Esophagus squamous epithelium (tissue), 5 donors: ENCODE measurements around the gene LRRC49. TPM values are rescaled to one million over a fixed set of nuclear protein-coding genes. Genes with fewer than 3 reads are reported as not detected.
"Not testable (repeated sequence)": the region's sequence is repeated elsewhere in the genome, so short reads cannot be mapped to it uniquely, and the experiment has no call there.

Experiments used
- DNase-seq: peaks from one replicate; lab custom pipeline; 2025; lab: John Stamatoyannopoulos, UW
- H3K27ac ChIP-seq, 4 donors: fragments of 200-600 bp; sonication (generic); one replicate each; pipeline ENCODE4 v1.5.1; 2016 to 2019; ENCODE audit warnings: mild to moderate bottlenecking in 1 of 4
- H3K27me3 ChIP-seq, 4 donors: fragments of 200-600 bp; sonication (generic); 1 replicate in 3 of 4; 2 replicates in 1 of 4; pipeline versions ENCODE4 v1.5.1 to v1.6.0; 2017 to 2021; ENCODE audit warnings: antibody characterized with exemption in 1 of 4
- H3K36me3 ChIP-seq, 3 donors: fragments of 200-600 bp; sonication (generic); one replicate each; pipeline ENCODE4 v1.5.1; 2016 to 2019
- H3K4me1 ChIP-seq, 3 donors: fragments of 200-600 bp; sonication (generic); one replicate each; pipeline ENCODE4 v1.5.1; 2017 to 2019
- H3K4me3 ChIP-seq, 4 donors: fragments of 200-600 bp; sonication (generic); 1 replicate in 3 of 4; 2 replicates in 1 of 4; pipeline ENCODE4 v1.5.1; 2016 to 2019; ENCODE audit warnings: mild to moderate bottlenecking in 2 of 4, moderate library complexity in 1 of 4
- H3K9me3 ChIP-seq, 3 donors: fragments of 200-600 bp; sonication (generic); one replicate each; pipeline ENCODE4 v1.5.1; 2016 to 2019
- POLR2A ChIP-seq, 4 donors: fragments of 450-650 bp; IDR thresholded peaks; one replicate each; pipeline ENCODE4 v1.6.1; 2017; ENCODE audit warnings: antibody characterized with exemption in 4 of 4, mild to moderate bottlenecking in 4 of 4, moderate library complexity in 3 of 4
- WGBS, 2 donors: methylation state at CpG; one replicate each; pipeline ENCODE4 v1.1.5; 2018; 5-methylcytosine and 5-hydroxymethylcytosine counted together
- intact Hi-C: fragments of 100-400 bp; cut with DNase I; formaldehyde crosslinking; loops from one replicate; pipeline ENCODE4 v1.15.0; 2022
- total RNA-seq, 4 donors: library from RNA; depleted of rRNA; stranded (reverse); fragments of >200 nt; gene quantifications; one replicate each; pipeline ENCODE4 v1.1.0, GENCODE V29; 2016
- TF ChIP-seq, protein P1 (sequence below), 6 experiments: fragments of 450-650 bp in 4 of 6; fragments of 200-600 bp in 2 of 6; sonication (generic) in 2 of 6; IDR thresholded peaks; one replicate each; pipeline ENCODE4 v1.5.1; 2016 to 2019; ENCODE audit warnings: antibody characterized with exemption in 6 of 6, mild to moderate bottlenecking in 4 of 6, moderate library complexity in 4 of 6
- donor health status: DM: yes; HTN: yes; CAD: no.

Gene LRRC49
- total RNA-seq, 4 donors from 2014 or later: 0.34 to 5.5 (median 4.8) TPM

DNA sequence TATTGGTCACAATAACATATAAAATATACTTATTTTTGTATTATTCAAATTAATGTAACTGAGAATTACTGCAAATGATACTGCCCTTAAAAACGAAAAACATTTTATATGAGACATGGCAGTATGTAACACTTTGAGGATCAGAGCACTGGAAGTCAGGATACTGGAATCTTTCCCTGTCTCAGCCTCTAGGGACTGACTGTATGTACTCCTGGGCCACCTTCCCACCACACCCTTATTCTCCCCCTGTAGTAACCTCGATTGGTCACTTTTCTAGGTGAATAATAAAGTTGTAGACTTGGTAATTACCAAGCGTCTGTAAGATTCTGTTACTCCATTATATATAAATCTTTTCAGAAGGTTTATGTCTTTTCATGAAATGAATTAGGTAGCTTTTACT lies 43.0 kb downstream of the LRRC49 start:
- DNase-seq: no peak
- no peaks in the 10 kb centered on the region for H3K4me1 ChIP-seq
- no peaks in the 10 kb centered on the region for H3K27me3 ChIP-seq
- H3K9me3 ChIP-seq: no peaks in the 10 kb centered on the region
- no peaks in the 10 kb centered on the region for H3K36me3 ChIP-seq
- 80 to 82% methylated on average over 3 of the region's 3 CpGs for WGBS, 2 donors
- TF ChIP-seq, protein P1, sequence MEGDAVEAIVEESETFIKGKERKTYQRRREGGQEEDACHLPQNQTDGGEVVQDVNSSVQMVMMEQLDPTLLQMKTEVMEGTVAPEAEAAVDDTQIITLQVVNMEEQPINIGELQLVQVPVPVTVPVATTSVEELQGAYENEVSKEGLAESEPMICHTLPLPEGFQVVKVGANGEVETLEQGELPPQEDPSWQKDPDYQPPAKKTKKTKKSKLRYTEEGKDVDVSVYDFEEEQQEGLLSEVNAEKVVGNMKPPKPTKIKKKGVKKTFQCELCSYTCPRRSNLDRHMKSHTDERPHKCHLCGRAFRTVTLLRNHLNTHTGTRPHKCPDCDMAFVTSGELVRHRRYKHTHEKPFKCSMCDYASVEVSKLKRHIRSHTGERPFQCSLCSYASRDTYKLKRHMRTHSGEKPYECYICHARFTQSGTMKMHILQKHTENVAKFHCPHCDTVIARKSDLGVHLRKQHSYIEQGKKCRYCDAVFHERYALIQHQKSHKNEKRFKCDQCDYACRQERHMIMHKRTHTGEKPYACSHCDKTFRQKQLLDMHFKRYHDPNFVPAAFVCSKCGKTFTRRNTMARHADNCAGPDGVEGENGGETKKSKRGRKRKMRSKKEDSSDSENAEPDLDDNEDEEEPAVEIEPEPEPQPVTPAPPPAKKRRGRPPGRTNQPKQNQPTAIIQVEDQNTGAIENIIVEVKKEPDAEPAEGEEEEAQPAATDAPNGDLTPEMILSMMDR (IDR thresholded peaks at IDR 0.05): no peak
- TF ChIP-seq POLR2A (IDR thresholded peaks at IDR 0.05): no peak
- intact Hi-C loops: no loop called here
- H3K27ac ChIP-seq: no peak overlapping the region
- H3K4me3 ChIP-seq: no peak overlapping the region

DNA sequence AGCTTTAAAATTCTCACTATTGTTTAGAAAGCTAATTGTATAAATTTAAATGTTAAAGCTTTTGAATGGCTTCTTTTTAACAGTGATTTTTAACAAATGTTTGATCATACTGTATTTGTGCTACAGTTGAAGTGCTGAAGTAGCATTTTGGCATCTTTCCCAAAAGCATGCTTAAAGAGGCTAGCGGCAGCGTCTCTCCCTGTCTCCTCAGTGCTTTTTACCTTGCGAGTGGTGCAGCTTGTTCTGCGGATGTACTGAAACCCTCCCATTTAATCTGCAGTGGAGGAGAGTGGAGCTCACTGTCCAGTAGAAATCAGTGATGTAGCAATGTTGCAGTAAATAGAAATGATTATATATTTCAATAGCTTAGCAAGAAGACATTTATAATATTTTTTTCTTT lies 43.7 kb downstream of the LRRC49 start:
- intact Hi-C loops: no loop called here
- 70 to 73% methylated on average over 4 of the region's 4 CpGs for WGBS, 2 donors
- no peak for DNase-seq
- Histone ChIP-seq H3K27me3 (no peaks in the 10 kb centered on the region), H3K9me3 (no peaks in the 10 kb centered on the region), H3K27ac (no peak overlapping the region), H3K36me3 (no peaks in the 10 kb centered on the region), H3K4me3 (no peak overlapping the region), H3K4me1 (no peaks in the 10 kb centered on the region)
- TF ChIP-seq, protein P1 (IDR thresholded peaks at IDR 0.05): no peak
- TF ChIP-seq POLR2A (IDR thresholded peaks at IDR 0.05): no peak

DNA sequence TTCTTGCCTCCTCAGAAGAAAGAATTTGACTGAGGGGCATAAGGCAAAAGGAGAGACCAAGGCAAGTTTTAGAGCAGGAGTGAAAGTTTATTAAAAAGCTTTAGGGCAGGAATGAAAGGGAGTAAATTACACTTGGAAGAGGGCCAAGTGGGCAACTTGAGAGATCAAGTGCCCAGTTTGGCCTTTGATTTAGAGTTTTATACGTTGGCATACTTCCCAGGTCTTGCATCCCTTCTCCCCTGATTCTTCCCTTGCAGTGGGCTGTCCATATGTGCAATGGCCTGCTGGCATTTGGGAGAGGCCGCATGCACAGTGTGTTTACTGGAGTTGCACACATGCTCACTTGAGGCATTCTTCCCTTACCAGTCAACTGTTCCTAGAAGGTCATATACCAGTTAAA lies 50.7 kb downstream of the LRRC49 start:
- H3K27ac ChIP-seq, DNase-seq, H3K9me3 ChIP-seq, intact Hi-C loops, H3K36me3 ChIP-seq, H3K27me3 ChIP-seq, H3K4me1 ChIP-seq, H3K4me3 ChIP-seq: not testable (repeated sequence)
- 65 to 69% methylated on average over 2 of the region's 2 CpGs for WGBS, 2 donors

DNA sequence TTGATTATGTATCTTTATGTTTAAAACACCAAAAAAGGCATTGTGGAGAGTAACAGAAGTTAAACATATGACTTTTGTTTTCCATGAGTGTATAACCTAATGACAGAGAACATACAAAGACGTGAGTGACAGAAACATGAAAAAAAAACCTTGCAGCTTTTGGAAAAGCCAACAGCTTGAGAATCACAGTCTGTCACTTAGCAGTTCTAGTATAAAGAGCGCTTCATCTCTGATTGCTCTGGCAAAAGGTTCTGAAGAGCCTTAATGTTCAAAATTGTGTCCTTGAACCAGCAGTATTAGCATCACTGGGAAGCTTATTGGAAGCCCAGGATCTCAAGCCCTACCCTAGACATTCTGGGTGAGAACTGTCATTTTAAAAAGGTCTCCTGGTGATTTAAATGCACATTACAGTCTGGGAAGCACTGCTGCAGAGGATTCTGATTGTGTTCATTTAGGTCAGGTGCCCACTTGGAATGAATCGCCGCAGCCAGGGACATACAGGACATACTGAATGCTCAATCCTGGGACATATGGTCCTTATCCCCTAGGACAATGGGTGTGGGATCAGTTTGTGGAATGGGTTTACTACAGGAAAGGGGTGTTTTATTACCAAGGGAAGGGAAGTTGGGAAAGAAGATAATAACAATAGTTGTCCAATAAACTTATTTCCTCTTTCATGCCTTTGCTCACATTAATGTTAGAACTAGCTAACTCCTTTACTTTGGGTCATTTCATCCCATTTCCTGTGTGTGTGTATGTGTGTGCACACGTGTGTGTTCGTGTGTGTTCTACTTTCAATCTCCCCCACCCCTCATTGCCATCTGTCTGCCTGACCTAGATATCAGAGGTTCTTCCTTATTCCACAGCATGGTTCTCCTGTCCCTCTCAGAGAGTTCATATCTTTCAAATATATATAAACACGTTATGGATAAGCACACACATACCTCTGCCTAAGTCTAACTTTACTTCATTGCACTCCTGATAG lies 55.0 kb downstream of the LRRC49 start:
- H3K36me3 ChIP-seq: no peaks in the 10 kb centered on the region
- no peaks in the 10 kb centered on the region for H3K27me3 ChIP-seq
- WGBS, 2 donors: 67 to 76% methylated on average over 6 to 7 of the region's 7 CpGs
- no peak for DNase-seq
- no peak overlapping the region for H3K27ac ChIP-seq
- no peaks in the 10 kb centered on the region for H3K4me1 ChIP-seq
- intact Hi-C loops: no loop called here
- peaks cover 0 to 5% (median 0%) of the 10 kb centered on the region in 3 donors for H3K9me3 ChIP-seq
- H3K4me3 ChIP-seq: no peak overlapping the region
- TF ChIP-seq, protein P1 (IDR thresholded peaks at IDR 0.05): no peak
- no peak for TF ChIP-seq POLR2A (IDR thresholded peaks at IDR 0.05)

DNA sequence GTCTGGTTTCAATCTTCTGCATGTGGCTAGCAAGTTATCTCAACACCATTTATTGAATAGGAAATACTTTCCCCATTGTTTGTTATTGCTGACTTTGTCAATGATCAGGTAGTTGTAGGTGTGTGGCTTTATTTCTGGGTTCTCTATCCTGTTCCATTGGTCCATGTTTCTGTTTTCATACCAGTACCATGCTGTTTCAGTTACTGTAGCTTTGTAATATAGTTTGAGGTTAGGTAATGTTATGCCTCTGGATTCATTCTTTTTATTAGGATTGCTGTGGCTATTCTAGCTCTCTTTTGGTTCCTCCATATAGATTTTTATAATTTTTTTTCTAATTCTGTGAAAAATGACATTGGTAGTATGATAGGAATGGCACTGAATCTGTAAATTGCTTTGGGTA lies 58.3 kb downstream of the LRRC49 start:
- TF ChIP-seq, protein P1 (IDR thresholded peaks at IDR 0.05): no peak
- TF ChIP-seq POLR2A (IDR thresholded peaks at IDR 0.05): no peak
- no peaks in the 10 kb centered on the region for H3K36me3 ChIP-seq
- intact Hi-C loops: no loop called here
- peaks cover 0 to 5% (median 0%) of the 10 kb centered on the region in 3 donors for H3K9me3 ChIP-seq
- no peak for DNase-seq
- no peaks in the 10 kb centered on the region for H3K4me1 ChIP-seq
- no peak overlapping the region for H3K4me3 ChIP-seq
- H3K27ac ChIP-seq: no peak overlapping the region
- H3K27me3 ChIP-seq: no peaks in the 10 kb centered on the region
